ENCODE measurements around the gene ARHGAP24. TPM values are rescaled to one million over a fixed set of nuclear protein-coding genes. Genes with fewer than 3 reads are reported as not detected.

The ARHGAP24 gene
- total RNA-seq, 3 donors from 2014 or later = 20.6 to 60.2 (median 37.2) TPM

DNA sequence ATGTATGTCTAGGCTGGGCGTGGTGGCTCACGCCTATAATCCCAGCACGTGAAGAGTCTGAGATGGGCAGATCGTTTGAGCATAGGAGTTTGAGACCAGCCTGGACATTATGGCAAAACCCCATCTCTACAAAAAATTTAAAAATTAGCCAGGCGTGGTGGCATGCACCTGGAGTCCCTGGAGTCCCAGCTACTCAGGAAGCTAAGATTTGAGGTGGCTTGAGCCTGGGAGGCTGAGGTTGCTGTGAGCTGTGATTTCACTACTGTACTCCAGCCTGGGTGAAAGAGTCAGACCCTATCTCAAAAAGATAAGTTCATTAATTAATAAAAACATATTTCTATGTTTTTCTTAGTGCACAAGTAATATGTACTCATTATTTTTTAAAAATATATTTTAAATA, 238.1 kb downstream of the ARHGAP24 start:
- TF ChIP-seq POLR2AphosphoS5 (IDR thresholded peaks at IDR 0.05) (no peak), POLR2A (IDR thresholded peaks at IDR 0.05) (no peak)
- TF ChIP-seq, protein P1, sequence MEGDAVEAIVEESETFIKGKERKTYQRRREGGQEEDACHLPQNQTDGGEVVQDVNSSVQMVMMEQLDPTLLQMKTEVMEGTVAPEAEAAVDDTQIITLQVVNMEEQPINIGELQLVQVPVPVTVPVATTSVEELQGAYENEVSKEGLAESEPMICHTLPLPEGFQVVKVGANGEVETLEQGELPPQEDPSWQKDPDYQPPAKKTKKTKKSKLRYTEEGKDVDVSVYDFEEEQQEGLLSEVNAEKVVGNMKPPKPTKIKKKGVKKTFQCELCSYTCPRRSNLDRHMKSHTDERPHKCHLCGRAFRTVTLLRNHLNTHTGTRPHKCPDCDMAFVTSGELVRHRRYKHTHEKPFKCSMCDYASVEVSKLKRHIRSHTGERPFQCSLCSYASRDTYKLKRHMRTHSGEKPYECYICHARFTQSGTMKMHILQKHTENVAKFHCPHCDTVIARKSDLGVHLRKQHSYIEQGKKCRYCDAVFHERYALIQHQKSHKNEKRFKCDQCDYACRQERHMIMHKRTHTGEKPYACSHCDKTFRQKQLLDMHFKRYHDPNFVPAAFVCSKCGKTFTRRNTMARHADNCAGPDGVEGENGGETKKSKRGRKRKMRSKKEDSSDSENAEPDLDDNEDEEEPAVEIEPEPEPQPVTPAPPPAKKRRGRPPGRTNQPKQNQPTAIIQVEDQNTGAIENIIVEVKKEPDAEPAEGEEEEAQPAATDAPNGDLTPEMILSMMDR (IDR thresholded peaks at IDR 0.05) = no peak
- DNase-seq (ENCODE audit: low spot score in 2 of 2) = no peak
- intact Hi-C loops (cut with DNase I; ENCODE audit: low total_unique reads) = no loop called here
- H3K27ac ChIP-seq = no peak overlapping the region
- H3K4me1 ChIP-seq = no peaks in the 10 kb centered on the region
- no peak overlapping the region for H3K4me3 ChIP-seq
- peaks cover 3% of the 10 kb centered on the region for H3K36me3 ChIP-seq
- H3K27me3 ChIP-seq = no peaks in the 10 kb centered on the region
- peaks cover 0 to 3% of the 10 kb centered on the region in 2 donors for H3K9me3 ChIP-seq

DNA sequence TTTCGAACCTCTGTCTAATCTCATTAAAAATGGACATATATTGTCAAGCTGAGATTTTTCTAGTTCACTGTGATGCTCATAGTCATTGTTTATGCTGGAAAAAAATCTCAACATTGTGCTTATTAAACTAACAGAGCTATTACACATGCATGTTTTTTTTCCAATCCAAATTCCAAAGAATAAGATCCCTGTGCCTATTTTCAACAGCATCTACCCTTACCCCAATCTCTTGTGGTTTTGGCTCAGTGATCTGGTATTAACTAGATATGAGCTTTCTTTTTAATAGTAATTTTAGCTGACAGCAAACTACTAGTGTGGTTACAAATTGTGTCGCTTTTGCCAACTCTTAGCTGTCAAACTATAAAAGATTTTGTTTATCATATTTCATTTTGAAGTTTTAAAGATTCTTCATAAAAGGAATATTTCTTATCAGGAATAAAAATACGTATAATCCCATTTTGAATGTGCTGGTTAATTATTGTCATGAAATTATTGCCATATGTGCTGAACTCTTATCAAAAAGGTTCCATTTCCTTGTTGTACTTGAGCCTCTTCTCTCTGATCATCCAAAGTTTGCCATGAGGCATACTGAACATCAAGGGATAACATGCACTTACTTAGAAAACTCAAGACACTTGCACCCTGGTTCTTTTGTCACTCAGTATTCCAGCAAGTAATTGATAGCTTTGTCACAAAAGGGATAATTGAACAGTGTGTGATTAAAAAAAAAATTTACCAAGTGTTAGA, 241.2 kb downstream of the ARHGAP24 start:
- H3K4me3 ChIP-seq = no peak overlapping the region
- H3K4me1 ChIP-seq = no peaks in the 10 kb centered on the region
- peaks cover 3% of the 10 kb centered on the region for H3K36me3 ChIP-seq
- no peaks in the 10 kb centered on the region for H3K27me3 ChIP-seq
- H3K9me3 ChIP-seq = peaks cover 0 to 3% of the 10 kb centered on the region in 2 donors
- DNase-seq (ENCODE audit: low spot score in 2 of 2) = no peak
- TF ChIP-seq POLR2AphosphoS5 (IDR thresholded peaks at IDR 0.05) (no peak), POLR2A (IDR thresholded peaks at IDR 0.05) (no peak)
- TF ChIP-seq, protein P1 (IDR thresholded peaks at IDR 0.05) = no peak
- intact Hi-C loops (cut with DNase I; ENCODE audit: low total_unique reads) = no loop called here
- H3K27ac ChIP-seq = no peak overlapping the region

DNA sequence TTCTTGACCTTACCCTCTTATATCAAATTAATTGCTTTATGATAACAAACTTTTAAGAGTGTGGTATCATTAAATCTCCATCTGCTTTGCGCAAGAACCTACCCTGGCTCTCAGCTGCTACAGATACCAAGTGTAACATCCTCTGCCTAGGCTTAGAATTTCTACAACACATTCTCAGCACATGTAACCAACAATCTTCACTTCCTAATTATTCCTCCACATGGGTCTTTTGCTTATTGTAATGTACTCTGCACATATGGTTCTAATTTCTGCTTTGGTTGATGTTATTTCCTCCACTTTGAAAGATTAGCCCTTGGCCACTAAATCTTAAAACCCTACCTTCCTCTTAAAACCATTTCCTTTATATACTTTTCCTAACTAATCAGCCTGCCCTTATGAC, 242.4 kb downstream of the ARHGAP24 start:
- no peak for DNase-seq (ENCODE audit: low spot score in 2 of 2)
- Histone ChIP-seq H3K4me1 (no peaks in the 10 kb centered on the region), H3K36me3 (peaks cover 3% of the 10 kb centered on the region), H3K27ac (no peak overlapping the region), H3K4me3 (no peak overlapping the region), H3K9me3 (peaks cover 0 to 3% of the 10 kb centered on the region in 2 donors), H3K27me3 (no peaks in the 10 kb centered on the region)
- intact Hi-C loops (cut with DNase I; ENCODE audit: low total_unique reads) = no loop called here
- TF ChIP-seq POLR2AphosphoS5 (IDR thresholded peaks at IDR 0.05) = no peak
- TF ChIP-seq POLR2A (IDR thresholded peaks at IDR 0.05) = no peak
- TF ChIP-seq, protein P1 (IDR thresholded peaks at IDR 0.05) = no peak

DNA sequence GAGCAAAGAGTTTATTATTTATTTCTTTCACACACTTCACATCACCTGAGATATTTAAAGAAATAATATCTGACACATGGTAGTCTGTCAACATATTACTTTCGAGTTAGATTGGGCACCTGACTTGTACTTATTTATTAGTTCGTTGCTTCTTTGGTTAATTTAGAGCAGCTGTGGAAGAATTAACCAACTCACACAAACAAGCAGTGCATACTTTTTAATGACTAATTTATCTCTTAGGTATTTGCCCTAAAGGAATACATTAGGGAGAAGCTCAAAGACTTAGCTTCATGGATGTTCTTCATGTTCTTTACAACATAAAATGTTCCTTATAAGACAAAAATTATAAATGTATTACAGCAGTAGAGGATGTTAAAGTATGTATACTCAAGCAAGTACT, 242.9 kb downstream of the ARHGAP24 start:
- Histone ChIP-seq H3K4me3 (no peak overlapping the region), H3K27ac (no peak overlapping the region), H3K9me3 (no peaks in the 10 kb centered on the region), H3K27me3 (no peaks in the 10 kb centered on the region), H3K4me1 (no peaks in the 10 kb centered on the region), H3K36me3 (peaks cover 3% of the 10 kb centered on the region)
- TF ChIP-seq POLR2AphosphoS5 (IDR thresholded peaks at IDR 0.05) = no peak
- TF ChIP-seq POLR2A (IDR thresholded peaks at IDR 0.05) = no peak
- TF ChIP-seq, protein P1 (IDR thresholded peaks at IDR 0.05) = no peak
- no peak for DNase-seq (ENCODE audit: low spot score in 2 of 2)
- intact Hi-C loops (cut with DNase I; ENCODE audit: low total_unique reads) = no loop called here

DNA sequence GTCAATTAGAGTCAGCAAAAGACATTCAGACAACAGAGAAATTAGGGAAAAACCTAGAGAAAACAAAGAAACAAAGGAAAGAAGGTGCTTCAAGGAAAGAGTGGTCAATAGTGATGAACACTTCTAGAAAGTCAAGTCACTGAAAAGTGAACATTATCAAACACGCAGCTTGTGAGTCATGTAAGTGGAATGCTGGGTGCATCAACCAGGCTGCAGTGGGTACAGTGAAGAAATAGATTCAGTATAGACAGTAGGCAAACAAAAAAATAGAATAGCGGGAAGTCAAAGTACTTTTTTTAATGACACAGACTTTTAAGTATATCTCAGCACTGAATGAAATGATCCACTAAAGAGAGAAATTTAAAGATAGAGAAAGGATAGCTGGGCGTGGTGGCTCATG, 245.8 kb downstream of the ARHGAP24 start:
- Histone ChIP-seq H3K27me3 (no peaks in the 10 kb centered on the region), H3K36me3 (no peaks in the 10 kb centered on the region), H3K27ac (no peak overlapping the region), H3K9me3 (no peaks in the 10 kb centered on the region), H3K4me1 (peaks cover 0 to 6% of the 10 kb centered on the region in 2 donors), H3K4me3 (no peak overlapping the region)
- intact Hi-C loops (cut with DNase I; ENCODE audit: low total_unique reads) = no loop called here
- TF ChIP-seq POLR2AphosphoS5 (IDR thresholded peaks at IDR 0.05) (no peak), POLR2A (IDR thresholded peaks at IDR 0.05) (no peak)
- TF ChIP-seq, protein P1 (IDR thresholded peaks at IDR 0.05) = no peak
- DNase-seq (ENCODE audit: low spot score in 2 of 2) = no peak

All from breast epithelium (tissue), 4 donors.